ENCODE results near the gene PTGS1.
"Not testable (repeated sequence)": the region's sequence is repeated elsewhere in the genome, so short reads cannot be mapped to it uniquely, and the experiment has no call there.

The PTGS1 gene

GRCh38 chr9:122401896-122402295, 31.1 kb downstream of the PTGS1 start:
- H3K23ac ChIP-seq (ENCODE audit: low read length) = no peak overlapping the region
- H3K56ac ChIP-seq (ENCODE audit: low read length) = no peak overlapping the region
- no peak overlapping the region for H4K5ac ChIP-seq (ENCODE audit: low read length)
- H4K8ac ChIP-seq (ENCODE audit: low read depth, low read length) = no peak overlapping the region
- DNase-seq = no peak
- H3K18ac ChIP-seq (ENCODE audit: low read length) = no peak overlapping the region
- H3K79me1 ChIP-seq (ENCODE audit: low read length) = no peaks in the 10 kb centered on the region
- H3K27ac ChIP-seq (ENCODE audit: low read depth, low read length) = no peak overlapping the region
- H2BK5ac ChIP-seq (ENCODE audit: low read length) = no peak overlapping the region
- WGBS (ENCODE audit: extremely low coverage, insufficient coverage, low lambda C conversion rate) = no CpG with 5 or more reads among the region's 8 CpGs
- no peak overlapping the region for H3K4me3 ChIP-seq (ENCODE audit: low read length)
- H3K27me3 ChIP-seq (ENCODE audit: insufficient read depth, low read length, poor library complexity) = no peaks in the 10 kb centered on the region
- no peaks in the 10 kb centered on the region for H3K79me2 ChIP-seq (ENCODE audit: control insufficient read depth, insufficient read depth, low read length)
- no peaks in the 10 kb centered on the region for H3K4me1 ChIP-seq (ENCODE audit: control insufficient read depth, low read depth, low read length)
- no peak overlapping the region for H3K4me2 ChIP-seq (ENCODE audit: low read length)
- H2BK120ac ChIP-seq (ENCODE audit: low read depth, low read length) = no peak overlapping the region
- H3K36me3 ChIP-seq (ENCODE audit: control insufficient read depth, insufficient read depth, low read length) = no peaks in the 10 kb centered on the region
- no peak overlapping the region for H2BK15ac ChIP-seq (replicated peaks; ENCODE audit: low read depth)
- H3K9ac ChIP-seq (ENCODE audit: low read length) = no peak overlapping the region
- no peak overlapping the region for H3K4ac ChIP-seq (ENCODE audit: low read depth, low read length)
- no peak overlapping the region for H2AK5ac ChIP-seq (ENCODE audit: low read length)

DNA sequence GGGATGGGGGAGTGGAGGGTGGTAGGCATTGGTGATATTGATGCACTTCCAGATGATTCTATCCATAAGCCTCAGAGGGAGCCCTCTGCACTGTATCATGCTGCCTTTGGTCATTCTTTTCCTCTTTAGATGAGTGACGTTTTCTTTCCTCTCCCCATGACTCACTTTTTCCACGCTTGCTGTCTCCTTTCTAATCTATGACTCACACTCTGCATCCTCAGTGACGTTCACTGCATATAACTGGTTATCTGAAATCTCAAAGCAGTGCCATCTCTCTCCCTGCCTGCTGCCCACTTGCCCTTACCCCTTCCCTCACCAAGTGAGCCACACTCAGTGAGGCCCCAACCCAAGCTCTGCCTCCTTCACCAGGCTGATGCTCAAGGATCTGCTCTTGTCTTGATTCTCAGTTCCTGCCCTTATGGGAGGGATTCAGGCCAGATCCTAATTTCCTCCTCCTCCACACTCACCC, 31.6 kb downstream of the PTGS1 start:
- Histone ChIP-seq H3K4me1 (ENCODE audit: control insufficient read depth, low read depth, low read length) (no peaks in the 10 kb centered on the region), H4K5ac (ENCODE audit: low read length) (no peak overlapping the region), H3K79me2 (ENCODE audit: control insufficient read depth, insufficient read depth, low read length) (no peaks in the 10 kb centered on the region), H3K27ac (ENCODE audit: low read depth, low read length) (no peak overlapping the region), H3K4me3 (ENCODE audit: low read length) (no peak overlapping the region), H2BK120ac (ENCODE audit: low read depth, low read length) (no peak overlapping the region), H3K79me1 (ENCODE audit: low read length) (no peaks in the 10 kb centered on the region), H3K4me2 (ENCODE audit: low read length) (no peak overlapping the region), H4K8ac (ENCODE audit: low read depth, low read length) (no peak overlapping the region), H2BK15ac (replicated peaks; ENCODE audit: low read depth) (no peak overlapping the region), H3K18ac (ENCODE audit: low read length) (no peak overlapping the region), H3K4ac (ENCODE audit: low read depth, low read length) (no peak overlapping the region), H3K36me3 (ENCODE audit: control insufficient read depth, insufficient read depth, low read length) (no peaks in the 10 kb centered on the region), H2AK5ac (ENCODE audit: low read length) (no peak overlapping the region), H3K56ac (ENCODE audit: low read length) (no peak overlapping the region), H3K23ac (ENCODE audit: low read length) (no peak overlapping the region), H3K9ac (ENCODE audit: low read length) (no peak overlapping the region), H3K27me3 (ENCODE audit: insufficient read depth, low read length, poor library complexity) (no peaks in the 10 kb centered on the region), H2BK5ac (ENCODE audit: low read length) (no peak overlapping the region)
- DNase-seq = no peak
- no CpG with 5 or more reads among the region's 3 CpGs for WGBS (ENCODE audit: extremely low coverage, insufficient coverage, low lambda C conversion rate)

DNA sequence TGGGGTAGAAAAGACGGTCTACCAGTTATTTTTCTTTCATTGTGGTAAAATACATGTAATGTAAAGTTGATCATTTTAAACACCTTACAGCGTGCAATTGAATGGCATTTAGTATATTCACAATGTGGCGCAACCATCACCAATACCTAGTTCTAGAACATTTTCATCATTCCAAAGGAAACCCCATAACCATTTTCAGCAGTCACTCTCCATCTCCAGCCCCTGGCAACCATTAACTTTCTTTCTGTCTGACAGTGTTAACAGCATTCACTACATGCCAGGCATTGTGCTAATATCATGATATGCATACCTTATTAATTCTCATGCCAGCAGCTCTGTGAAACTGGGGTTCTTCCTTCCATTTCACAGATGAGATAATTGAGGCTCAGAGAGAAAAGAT, 32.0 kb downstream of the PTGS1 start:
- Histone ChIP-seq H3K56ac (ENCODE audit: low read length) (no peak overlapping the region), H4K8ac (ENCODE audit: low read depth, low read length) (no peak overlapping the region), H3K27me3 (ENCODE audit: insufficient read depth, low read length, poor library complexity) (no peaks in the 10 kb centered on the region), H3K4me3 (ENCODE audit: low read length) (no peak overlapping the region), H2BK120ac (ENCODE audit: low read depth, low read length) (no peak overlapping the region), H2BK15ac (replicated peaks; ENCODE audit: low read depth) (no peak overlapping the region), H3K4me2 (ENCODE audit: low read length) (no peak overlapping the region), H3K4me1 (ENCODE audit: control insufficient read depth, low read depth, low read length) (no peaks in the 10 kb centered on the region), H3K4ac (ENCODE audit: low read depth, low read length) (no peak overlapping the region), H2AK5ac (ENCODE audit: low read length) (no peak overlapping the region), H3K27ac (ENCODE audit: low read depth, low read length) (no peak overlapping the region), H3K79me2 (ENCODE audit: control insufficient read depth, insufficient read depth, low read length) (no peaks in the 10 kb centered on the region), H3K23ac (ENCODE audit: low read length) (no peak overlapping the region), H2BK5ac (ENCODE audit: low read length) (no peak overlapping the region), H3K79me1 (ENCODE audit: low read length) (no peaks in the 10 kb centered on the region), H4K5ac (ENCODE audit: low read length) (no peak overlapping the region), H3K9ac (ENCODE audit: low read length) (no peak overlapping the region), H3K36me3 (ENCODE audit: control insufficient read depth, insufficient read depth, low read length) (no peaks in the 10 kb centered on the region), H3K18ac (ENCODE audit: low read length) (no peak overlapping the region)
- no CpG with 5 or more reads among the region's 3 CpGs for WGBS (ENCODE audit: extremely low coverage, insufficient coverage, low lambda C conversion rate)
- DNase-seq = no peak

GRCh38 chr9:122403381-122404000, 32.7 kb downstream of the PTGS1 start:
- Histone ChIP-seq H3K27me3 (ENCODE audit: insufficient read depth, low read length, poor library complexity) (no peaks in the 10 kb centered on the region), H2AK5ac (ENCODE audit: low read length) (no peak overlapping the region), H3K36me3 (ENCODE audit: control insufficient read depth, insufficient read depth, low read length) (no peaks in the 10 kb centered on the region), H3K4me3 (ENCODE audit: low read length) (no peak overlapping the region), H3K56ac (ENCODE audit: low read length) (no peak overlapping the region), H2BK120ac (ENCODE audit: low read depth, low read length) (no peak overlapping the region), H3K23ac (ENCODE audit: low read length) (no peak overlapping the region), H4K8ac (ENCODE audit: low read depth, low read length) (no peak overlapping the region), H4K5ac (ENCODE audit: low read length) (no peak overlapping the region), H2BK5ac (ENCODE audit: low read length) (no peak overlapping the region), H3K4ac (ENCODE audit: low read depth, low read length) (no peak overlapping the region), H3K79me1 (ENCODE audit: low read length) (no peaks in the 10 kb centered on the region), H3K27ac (ENCODE audit: low read depth, low read length) (no peak overlapping the region), H3K18ac (ENCODE audit: low read length) (no peak overlapping the region), H3K79me2 (ENCODE audit: control insufficient read depth, insufficient read depth, low read length) (no peaks in the 10 kb centered on the region), H3K9ac (ENCODE audit: low read length) (no peak overlapping the region), H3K4me1 (ENCODE audit: control insufficient read depth, low read depth, low read length) (no peaks in the 10 kb centered on the region), H2BK15ac (replicated peaks; ENCODE audit: low read depth) (no peak overlapping the region), H3K4me2 (ENCODE audit: low read length) (no peak overlapping the region)
- WGBS (ENCODE audit: extremely low coverage, insufficient coverage, low lambda C conversion rate) = no CpG with 5 or more reads among the region's 6 CpGs
- no peak for DNase-seq

DNA sequence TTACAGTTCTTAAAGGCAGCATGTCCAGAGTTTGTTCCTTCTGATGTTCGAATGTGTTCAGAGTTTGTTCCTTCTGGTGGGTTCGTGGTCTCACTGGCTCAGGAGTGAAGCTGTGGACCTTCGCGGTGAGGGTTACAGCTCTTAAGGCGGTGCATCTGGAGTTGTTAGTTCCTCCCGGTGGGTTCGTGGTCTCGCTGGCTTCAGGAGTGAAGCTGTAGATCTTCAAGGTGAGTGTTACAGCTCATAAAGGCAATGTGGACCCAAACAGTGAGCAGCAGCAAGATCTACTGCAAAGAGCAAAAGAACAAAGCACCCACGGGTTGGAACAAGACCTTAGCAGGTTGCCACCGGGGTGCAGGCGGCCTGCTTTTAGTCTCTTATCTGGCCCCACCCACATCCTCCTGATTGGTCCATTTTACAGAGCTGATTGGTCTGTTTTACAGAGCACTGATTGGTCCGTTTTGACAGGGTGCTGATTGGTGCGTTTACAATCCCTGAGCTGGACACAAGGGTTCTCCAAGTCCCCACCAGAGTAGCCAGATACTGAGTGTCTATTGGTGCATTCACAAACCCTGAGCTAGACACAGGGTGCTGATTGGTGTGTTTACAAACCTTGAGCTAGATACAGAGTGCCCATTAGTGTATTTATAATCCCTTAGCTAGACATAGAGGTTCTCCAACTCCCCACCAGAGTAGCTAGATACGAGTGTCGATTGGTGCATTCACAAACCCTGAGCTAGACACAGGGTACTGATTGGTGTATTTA, 34.7 kb downstream of the PTGS1 start:
- not testable (repeated sequence) for H3K27ac ChIP-seq (ENCODE audit: low read depth, low read length); H4K5ac ChIP-seq (ENCODE audit: low read length); H3K27me3 ChIP-seq (ENCODE audit: insufficient read depth, low read length, poor library complexity); H3K79me2 ChIP-seq (ENCODE audit: control insufficient read depth, insufficient read depth, low read length); H3K4me1 ChIP-seq (ENCODE audit: control insufficient read depth, low read depth, low read length); H2BK5ac ChIP-seq (ENCODE audit: low read length); H3K18ac ChIP-seq (ENCODE audit: low read length); H3K9ac ChIP-seq (ENCODE audit: low read length); H2BK15ac ChIP-seq (replicated peaks; ENCODE audit: low read depth); DNase-seq; H3K4me3 ChIP-seq (ENCODE audit: low read length); H3K4me2 ChIP-seq (ENCODE audit: low read length); H3K4ac ChIP-seq (ENCODE audit: low read depth, low read length); H4K8ac ChIP-seq (ENCODE audit: low read depth, low read length); H3K56ac ChIP-seq (ENCODE audit: low read length); H3K23ac ChIP-seq (ENCODE audit: low read length); H2BK120ac ChIP-seq (ENCODE audit: low read depth, low read length); H3K79me1 ChIP-seq (ENCODE audit: low read length); H3K36me3 ChIP-seq (ENCODE audit: control insufficient read depth, insufficient read depth, low read length); H2AK5ac ChIP-seq (ENCODE audit: low read length)
- no CpG with 5 or more reads among the region's 15 CpGs for WGBS (ENCODE audit: extremely low coverage, insufficient coverage, low lambda C conversion rate)
